Osteocyte (in vitro differentiated cells): ENCODE data around the gene TTLL1. TPM values are rescaled to one million over a fixed set of nuclear protein-coding genes. Genes with fewer than 3 reads are reported as not detected.

Source experiments
- DNase-seq: peaks from one replicate; pipeline ENCODE4 v3.0.0; 2021; ENCODE audit warnings: mixed read lengths; ENCODE audit not compliant: unreplicated experiment; ENCODE audit errors: extremely low spot score
- H3K27ac Mint-ChIP-seq: one replicate; pipeline ENCODE4 v1.8.0; 2021; ENCODE audit warnings: mild to moderate bottlenecking, mixed read lengths; ENCODE audit not compliant: unreplicated experiment
- H3K27me3 Mint-ChIP-seq: one replicate; pipeline ENCODE4 v1.8.0; 2021; ENCODE audit warnings: mixed read lengths; ENCODE audit not compliant: unreplicated experiment
- H3K36me3 Mint-ChIP-seq: one replicate; pipeline ENCODE4 v1.8.0; 2021; ENCODE audit warnings: mixed read lengths; ENCODE audit not compliant: unreplicated experiment
- H3K4me1 Mint-ChIP-seq: one replicate; pipeline ENCODE4 v1.8.0; 2021; ENCODE audit warnings: mixed read lengths; ENCODE audit not compliant: unreplicated experiment
- H3K4me3 Mint-ChIP-seq: one replicate; pipeline ENCODE4 v1.8.0; 2021; ENCODE audit warnings: mild to moderate bottlenecking, moderate library complexity, mixed read lengths; ENCODE audit not compliant: unreplicated experiment
- H3K9me3 Mint-ChIP-seq: one replicate; pipeline ENCODE4 v1.8.0; 2021; ENCODE audit warnings: mixed read lengths; ENCODE audit not compliant: unreplicated experiment
- total RNA-seq: library from RNA; stranded (reverse); gene quantifications from 2 replicates; pipeline ENCODE4 v1.2.1, GENCODE V29; 2021
- TF ChIP-seq, protein P1 (sequence below): fragments of 200-600 bp; sonication (generic); IDR thresholded peaks from 2 replicates; pipeline ENCODE4 v1.5.0; 2021; ENCODE audit warnings: antibody characterized with exemption, mild to moderate bottlenecking, moderate library complexity

The TTLL1 gene
- total RNA-seq, 1 donor from 2014 or later = 16.5 TPM

DNA sequence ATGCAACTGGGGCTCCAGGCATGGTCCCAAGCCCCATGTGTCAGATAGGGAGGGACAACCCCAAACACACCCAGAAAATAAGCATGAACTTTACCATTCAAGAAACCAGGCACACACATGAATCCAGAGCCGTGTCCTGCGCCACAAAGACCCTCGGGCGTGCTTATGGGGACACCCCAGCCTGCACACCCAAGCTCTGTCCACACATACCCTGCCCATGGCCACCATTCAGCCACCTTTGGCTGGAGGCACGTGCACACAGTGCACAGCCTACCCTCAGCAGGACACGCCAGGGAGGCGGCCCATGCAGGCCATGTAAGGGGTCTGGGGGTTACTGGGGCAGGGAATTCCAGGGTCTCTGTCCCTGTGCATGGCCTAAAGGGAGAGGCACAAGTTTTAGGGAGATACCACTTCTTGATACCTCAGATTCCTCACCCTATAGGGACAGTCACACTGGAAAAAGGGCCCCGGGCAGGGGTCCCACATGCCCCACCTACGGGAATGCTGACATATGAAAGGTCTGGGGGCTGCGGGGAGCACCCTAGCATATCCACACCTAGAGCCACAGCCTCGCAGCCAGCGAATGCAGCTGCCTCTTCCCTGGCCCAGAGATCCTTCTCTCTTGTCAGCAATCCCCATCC lies 94.8 kb downstream of the TTLL1 start:
- peaks cover 69% of the 10 kb centered on the region for H3K4me1 Mint-ChIP-seq
- DNase-seq = no peak
- no peaks in the 10 kb centered on the region for H3K9me3 Mint-ChIP-seq
- no peaks in the 10 kb centered on the region for H3K27me3 Mint-ChIP-seq
- TF ChIP-seq, protein P1, sequence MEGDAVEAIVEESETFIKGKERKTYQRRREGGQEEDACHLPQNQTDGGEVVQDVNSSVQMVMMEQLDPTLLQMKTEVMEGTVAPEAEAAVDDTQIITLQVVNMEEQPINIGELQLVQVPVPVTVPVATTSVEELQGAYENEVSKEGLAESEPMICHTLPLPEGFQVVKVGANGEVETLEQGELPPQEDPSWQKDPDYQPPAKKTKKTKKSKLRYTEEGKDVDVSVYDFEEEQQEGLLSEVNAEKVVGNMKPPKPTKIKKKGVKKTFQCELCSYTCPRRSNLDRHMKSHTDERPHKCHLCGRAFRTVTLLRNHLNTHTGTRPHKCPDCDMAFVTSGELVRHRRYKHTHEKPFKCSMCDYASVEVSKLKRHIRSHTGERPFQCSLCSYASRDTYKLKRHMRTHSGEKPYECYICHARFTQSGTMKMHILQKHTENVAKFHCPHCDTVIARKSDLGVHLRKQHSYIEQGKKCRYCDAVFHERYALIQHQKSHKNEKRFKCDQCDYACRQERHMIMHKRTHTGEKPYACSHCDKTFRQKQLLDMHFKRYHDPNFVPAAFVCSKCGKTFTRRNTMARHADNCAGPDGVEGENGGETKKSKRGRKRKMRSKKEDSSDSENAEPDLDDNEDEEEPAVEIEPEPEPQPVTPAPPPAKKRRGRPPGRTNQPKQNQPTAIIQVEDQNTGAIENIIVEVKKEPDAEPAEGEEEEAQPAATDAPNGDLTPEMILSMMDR = no peak
- H3K36me3 Mint-ChIP-seq = peaks cover 6% of the 10 kb centered on the region
- peak overlapping the region; percentile 96 for H3K27ac Mint-ChIP-seq
- H3K4me3 Mint-ChIP-seq = no peak overlapping the region

DNA sequence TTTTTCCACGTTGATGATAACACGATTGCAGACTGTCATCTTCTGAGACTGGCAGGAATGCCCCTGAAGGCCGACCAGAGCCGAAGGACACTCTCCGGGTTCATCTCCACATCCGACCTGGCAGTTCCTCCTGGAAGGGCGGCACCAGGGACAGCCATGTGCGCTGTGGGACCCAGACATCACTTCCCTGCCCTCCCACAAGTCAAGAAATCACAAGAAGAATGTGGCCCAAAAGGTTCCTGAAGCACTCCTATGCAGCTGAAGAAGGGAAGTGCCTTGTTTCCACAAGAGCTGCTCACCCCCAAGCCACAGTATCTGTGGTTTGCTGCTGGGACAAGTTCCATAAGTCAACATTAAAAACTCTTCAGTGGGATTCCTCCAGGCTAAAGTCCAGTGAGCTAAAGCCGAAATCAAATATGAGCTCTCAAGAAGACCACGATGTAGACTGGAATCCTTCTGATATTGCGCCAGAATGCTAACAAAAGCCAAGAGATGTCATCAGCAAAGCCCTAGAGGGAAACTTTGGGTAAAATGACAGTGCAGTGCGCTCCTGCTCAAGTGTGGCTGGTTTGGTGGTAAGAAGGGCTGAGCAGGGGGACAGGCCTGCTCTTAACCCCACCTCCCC lies 95.4 kb downstream of the TTLL1 start:
- no peaks in the 10 kb centered on the region for H3K27me3 Mint-ChIP-seq
- H3K4me3 Mint-ChIP-seq = no peak overlapping the region
- peak overlapping the region; percentile 96 for H3K27ac Mint-ChIP-seq
- no peak for DNase-seq
- no peaks in the 10 kb centered on the region for H3K9me3 Mint-ChIP-seq
- peaks cover 4% of the 10 kb centered on the region for H3K36me3 Mint-ChIP-seq
- TF ChIP-seq, protein P1 = no peak
- peaks cover 69% of the 10 kb centered on the region for H3K4me1 Mint-ChIP-seq

DNA sequence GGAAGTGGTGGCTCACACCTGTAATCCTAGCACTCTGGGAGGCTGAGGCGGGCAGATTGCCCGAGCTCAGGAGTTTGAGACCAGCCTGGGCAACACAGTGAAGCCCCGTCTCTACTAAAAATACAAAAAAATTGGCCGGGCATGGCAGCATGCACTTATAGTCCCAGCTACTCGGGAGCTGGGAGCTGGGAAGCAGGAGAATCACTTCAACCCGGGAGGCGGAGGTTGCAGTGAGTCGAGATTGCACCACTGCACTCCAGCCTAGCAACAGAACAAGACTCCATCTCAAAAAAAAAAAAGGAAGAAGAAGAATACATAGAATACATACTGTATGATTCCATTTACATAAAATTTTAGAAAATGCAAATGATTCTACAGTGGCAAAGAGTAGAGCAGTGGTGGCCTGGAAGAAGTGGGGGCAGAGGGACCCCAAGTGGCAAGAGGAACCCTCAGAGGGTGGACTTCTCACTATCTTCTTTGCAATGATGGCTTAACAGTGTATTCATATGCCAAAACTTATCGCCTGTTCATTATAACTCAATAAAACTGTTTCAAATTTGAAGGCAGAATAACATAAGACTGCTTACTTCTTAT lies 96.2 kb downstream of the TTLL1 start:
- Mint-ChIP-seq H3K9me3 (no peaks in the 10 kb centered on the region), H3K36me3 (no peaks in the 10 kb centered on the region), H3K4me1 (peaks cover 68% of the 10 kb centered on the region), H3K27me3 (no peaks in the 10 kb centered on the region), H3K4me3 (no peak overlapping the region), H3K27ac (peak overlapping the region; percentile 63)
- TF ChIP-seq, protein P1 = no peak
- no peak for DNase-seq

DNA sequence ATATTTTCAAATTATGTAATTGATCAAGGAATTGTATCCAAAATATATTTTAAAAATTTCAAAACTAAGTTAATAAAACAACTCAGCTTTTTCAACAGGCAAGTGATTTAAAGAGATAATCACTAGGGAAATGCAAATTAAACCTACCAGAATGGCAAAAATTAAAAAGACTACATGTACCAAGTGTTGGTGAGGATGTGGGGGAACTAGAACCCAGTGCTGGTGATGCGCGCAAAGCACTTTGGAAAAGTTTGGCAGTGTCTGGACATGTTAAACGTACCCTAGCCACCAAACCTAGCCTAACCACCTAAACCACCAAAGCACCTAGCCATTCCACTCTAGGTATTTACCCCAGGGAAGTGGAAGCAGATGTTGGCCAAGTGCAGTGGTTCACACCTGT lies 97.1 kb downstream of the TTLL1 start:
- no peaks in the 10 kb centered on the region for H3K27me3 Mint-ChIP-seq
- TF ChIP-seq, protein P1 = no peak
- H3K4me1 Mint-ChIP-seq = peaks cover 63% of the 10 kb centered on the region
- H3K9me3 Mint-ChIP-seq = no peaks in the 10 kb centered on the region
- no peak overlapping the region for H3K27ac Mint-ChIP-seq
- no peaks in the 10 kb centered on the region for H3K36me3 Mint-ChIP-seq
- no peak for DNase-seq
- H3K4me3 Mint-ChIP-seq = no peak overlapping the region

DNA sequence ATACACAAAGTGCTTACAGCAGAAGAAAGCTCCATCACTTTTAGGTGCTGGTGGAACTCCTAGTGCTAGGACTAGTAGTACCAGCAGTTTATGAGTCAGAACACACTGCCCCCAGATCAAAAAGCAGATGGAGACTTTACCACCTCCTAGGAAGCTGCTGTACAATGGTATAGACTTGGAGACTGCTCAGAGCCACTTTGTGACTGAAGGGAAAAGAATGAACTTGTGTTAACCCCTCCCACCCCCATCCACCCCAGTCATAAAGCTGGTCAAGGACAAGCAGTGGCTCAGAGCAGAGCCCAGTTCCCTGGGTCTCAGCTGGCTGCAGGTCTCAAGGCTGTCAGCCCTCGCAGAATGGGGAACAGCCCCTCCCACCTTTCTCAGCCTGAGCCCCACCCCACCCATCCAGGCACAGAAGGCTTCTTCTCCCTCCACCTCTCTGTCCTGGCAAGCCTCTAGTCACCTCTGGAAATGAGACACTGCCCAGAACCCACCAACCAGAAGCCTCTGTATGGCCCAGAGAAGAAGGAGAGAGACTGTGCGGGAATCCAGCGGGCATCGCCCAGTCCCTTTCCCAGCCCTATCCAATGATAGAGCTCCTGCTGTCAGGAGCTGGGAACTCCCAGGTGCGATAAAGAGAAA lies 98.1 kb downstream of the TTLL1 start:
- H3K4me1 Mint-ChIP-seq = peaks cover 61% of the 10 kb centered on the region
- no peaks in the 10 kb centered on the region for H3K36me3 Mint-ChIP-seq
- H3K4me3 Mint-ChIP-seq = no peak overlapping the region
- DNase-seq = no peak
- peak overlapping the region; percentile 51 for H3K27ac Mint-ChIP-seq
- no peaks in the 10 kb centered on the region for H3K27me3 Mint-ChIP-seq
- no peaks in the 10 kb centered on the region for H3K9me3 Mint-ChIP-seq
- TF ChIP-seq, protein P1 = no peak
